Pancreas (tissue), 10 donors: Measurements from ENCODE around the gene ABAT. TPM values are rescaled to one million over a fixed set of nuclear protein-coding genes. Genes with fewer than 3 reads are reported as not detected.

ENCODE experiments used
- ATAC-seq, 4 donors: fragments of 200-7000 bp; cut with Tn5 transposase; one replicate each; pipeline versions ENCODE4 v1.8.0 to v1.9.1; 2020; ENCODE audit warnings: mild to moderate bottlenecking in 4 of 4, moderate library complexity in 4 of 4
- DNase-seq, 6 donors: peaks; one replicate each; pipeline ENCODE4 v3.0.0-alpha.2; 2020
- FAIRE-seq: peaks from 2 replicates; lab custom pipeline; 2012; peaks lifted over from hg19 to GRCh38; lab: Jason Lieb, UNC
- H3K27ac ChIP-seq, 4 donors: fragments of 200-600 bp; sonication (generic); 1 replicate in 3 of 4; 2 replicates in 1 of 4; pipeline versions ENCODE4 v1.5.0 to v1.8.0; 2020
- H3K27me3 ChIP-seq, 4 donors: fragments of 200-600 bp; one replicate each; pipeline ENCODE4 v1.8.0; 2021
- H3K36me3 ChIP-seq, 3 donors: fragments of 200-600 bp; sonication (generic) in 1 of 3; one replicate each; pipeline versions ENCODE4 v1.5.0 to v1.8.0; 2020 to 2021
- H3K4me1 ChIP-seq, 3 donors: fragments of 200-600 bp; one replicate each; pipeline ENCODE4 v1.8.0; 2021
- H3K4me3 ChIP-seq, 4 donors: fragments of 200-600 bp; sonication (generic) in 2 of 4; one replicate each; pipeline versions ENCODE4 v1.5.0 to v1.8.0; 2020 to 2021
- H3K9me3 ChIP-seq, 4 donors: fragments of 200-600 bp; one replicate each; pipeline ENCODE4 v1.8.0; 2021
- CTCF ChIP-seq, 4 donors: fragments of 200-600 bp; sonication (generic) in 3 of 4; IDR thresholded peaks; one replicate each; pipeline versions ENCODE4 v1.5.0 to v1.8.0; 2021; ENCODE audit warnings: antibody characterized with exemption in 4 of 4
- WGBS, 2 donors: extraction: QIAGEN DNeasy Blood & Tissue Kit; methylation state at CpG; one replicate each; pipeline ENCODE4 v1.1.7; 2013; 5-methylcytosine and 5-hydroxymethylcytosine counted together
- intact Hi-C, 3 donors: fragments of 100-400 bp; cut with DNase I; formaldehyde crosslinking; loops; one replicate each; pipeline versions ENCODE4 v1.11.1 to v1.14.2; 2022
- polyA plus RNA-seq, 2 donors: library from polyadenylated mRNA; stranded (reverse); fragments of 200-250 nt; gene quantifications; one replicate each; pipeline ENCODE4 v1.2.3, GENCODE V29; 2013
- total RNA-seq, 6 donors: library from RNA; stranded (reverse); fragmentation: NEBNext Ultra II Directional in 4 of 6; extraction: Animal tissue kit (Norgen Biotek cat#: 25700) in 4 of 6; gene quantifications; one replicate each; pipeline versions ENCODE4 v1.2.1 to v1.2.4, GENCODE V29; 2021 to 2023
- donor health status: healthy with polysubstance abuse.
- donor health status: DM: no; HTN: no; CAD: no; lungs with moderate emphysema.
- donor health status: DM: no; HTN: no; CAD: no.
- donor health status: control.
- donor health status: control.
- donor health status: Bipolar disorder and iron deficiency.
- donor health status: DM: yes; HTN: yes; CAD: no.
- donor health status: DM: no; HTN: no; CAD: no.
- donor health status: DM: no; HTN: no; CAD: no.
- donor health status: DM: yes; HTN: yes; CAD: no.

ABAT gene
- total and polyA plus RNA-seq, 8 donors, result 21.5 to 50.2 (median 29.1) TPM

- no peaks in the 10 kb centered on the region for H3K4me1 ChIP-seq
- 74 to 89% methylated on average over 6 of the region's 6 CpGs for WGBS, 2 donors
- no peak overlapping the region for H3K27ac ChIP-seq
- intact Hi-C loops, result loop anchor here in 2 of 3 donors (5.0 to 10.0 kb wide), 2 partner anchors 119 to 127 kb away; no protein-coding TSS in a partner anchor
- no peaks in the 10 kb centered on the region for H3K9me3 ChIP-seq
- H3K27me3 ChIP-seq, result no peaks in the 10 kb centered on the region
- FAIRE-seq (no peak), DNase-seq (no peak), ATAC-seq (no peak)
- TF ChIP-seq CTCF (IDR thresholded peaks at IDR 0.05), result no peak
- H3K4me3 ChIP-seq, result no peak overlapping the region
- no peaks in the 10 kb centered on the region for H3K36me3 ChIP-seq
Observed at GRCh38 chr16:8665529-8665928, 8.9 kb upstream of the ABAT start.

- FAIRE-seq (no peak), DNase-seq (no peak), ATAC-seq (no peak)
- H3K27ac ChIP-seq, result no peak overlapping the region
- no peaks in the 10 kb centered on the region for H3K27me3 ChIP-seq
- no peak for TF ChIP-seq CTCF (IDR thresholded peaks at IDR 0.05)
- no peaks in the 10 kb centered on the region for H3K4me1 ChIP-seq
- H3K4me3 ChIP-seq, result no peak overlapping the region
- no peaks in the 10 kb centered on the region for H3K36me3 ChIP-seq
- WGBS, 2 donors, result 96% methylated on average over 3 of the region's 3 CpGs
- intact Hi-C loops, result loop anchor here in 2 of 3 donors (5.0 to 10.0 kb wide), 2 partner anchors 117 to 125 kb away; no protein-coding TSS in a partner anchor
- H3K9me3 ChIP-seq, result no peaks in the 10 kb centered on the region
Observed at GRCh38 chr16:8667492-8667891, 6.9 kb upstream of the ABAT start.

GRCh38 chr16:8668113-8668512 lies 6.3 kb upstream of the ABAT start:
- intact Hi-C loops, result loop anchor here in 2 of 3 donors (5.0 to 10.0 kb wide), 2 partner anchors 117 to 124 kb away; no protein-coding TSS in a partner anchor
- Histone ChIP-seq H3K9me3 (no peaks in the 10 kb centered on the region), H3K4me3 (no peak overlapping the region), H3K27me3 (no peaks in the 10 kb centered on the region), H3K36me3 (no peaks in the 10 kb centered on the region), H3K27ac (no peak overlapping the region), H3K4me1 (no peaks in the 10 kb centered on the region)
- no peak for FAIRE-seq
- no peak for ATAC-seq
- 93 to 96% methylated on average over 5 of the region's 5 CpGs for WGBS, 2 donors
- DNase-seq, result no peak
- TF ChIP-seq CTCF (IDR thresholded peaks at IDR 0.05), result no peak

GRCh38 chr16:8669481-8669880 lies 4.9 kb upstream of the ABAT start:
- no peak for TF ChIP-seq CTCF (IDR thresholded peaks at IDR 0.05)
- ATAC-seq, result no peak
- no peaks in the 10 kb centered on the region for H3K4me1 ChIP-seq
- H3K9me3 ChIP-seq, result no peaks in the 10 kb centered on the region
- 44 to 66% methylated on average over 1 of the region's 1 CpG for WGBS, 2 donors
- H3K27ac ChIP-seq, result no peak overlapping the region
- H3K36me3 ChIP-seq, result no peaks in the 10 kb centered on the region
- DNase-seq, result no peak
- no peaks in the 10 kb centered on the region for H3K27me3 ChIP-seq
- FAIRE-seq, result no peak
- intact Hi-C loops, result loop anchor here in 2 of 3 donors (5.0 to 10.0 kb wide), 2 partner anchors 115 to 123 kb away; no protein-coding TSS in a partner anchor
- no peak overlapping the region for H3K4me3 ChIP-seq

GRCh38 chr16:8670014-8670560 lies 4.3 kb upstream of the ABAT start:
- Histone ChIP-seq H3K27ac (no peak overlapping the region), H3K4me1 (peaks cover 0 to 3% (median 0%) of the 10 kb centered on the region in 3 donors), H3K27me3 (no peaks in the 10 kb centered on the region), H3K36me3 (no peaks in the 10 kb centered on the region), H3K4me3 (no peak overlapping the region), H3K9me3 (no peaks in the 10 kb centered on the region)
- 94 to 96% methylated on average over 1 of the region's 1 CpG for WGBS, 2 donors
- TF ChIP-seq CTCF (IDR thresholded peaks at IDR 0.05), result no peak
- no peak for DNase-seq
- intact Hi-C loops, result no loop called here
- FAIRE-seq, result no peak
- ATAC-seq, result no peak
